Loucy (cell line): ENCODE results near the gene ACVR2B.

ENCODE experiments used
- H2AFZ ChIP-seq: fragments of 200-600 bp; sonication (generic); 2 replicates; pipeline ENCODE4 v1.6.0; 2016; ENCODE audit warnings: antibody characterized with exemption, mild to moderate bottlenecking, low read length, moderate library complexity
- H3F3A ChIP-seq: fragments of 200-600 bp; 2 replicates; pipeline ENCODE4 v1.6.0; 2016; ENCODE audit warnings: antibody characterized with exemption, low read depth, mild to moderate bottlenecking
- H3K27me3 ChIP-seq: fragments of 200-600 bp; sonication (generic); 2 replicates; pipeline ENCODE4 v1.6.1; 2014; ENCODE audit warnings: low read length, mild to moderate bottlenecking; ENCODE audit not compliant: insufficient read depth, poor library complexity, severe bottlenecking
- H3K36me3 ChIP-seq: fragments of 200-600 bp; sonication (generic); 2 replicates; pipeline ENCODE4 v1.6.1; 2016; ENCODE audit warnings: low read length; ENCODE audit not compliant: insufficient read depth
- H3K4me1 ChIP-seq: fragments of 200-600 bp; sonication (generic); 2 replicates; pipeline ENCODE4 v1.5.1; 2014; ENCODE audit warnings: low read length, mild to moderate bottlenecking; ENCODE audit not compliant: insufficient read depth, poor library complexity, severe bottlenecking
- H3K4me2 ChIP-seq: fragments of 200-600 bp; sonication (generic); 2 replicates; pipeline ENCODE4 v1.6.0; 2014; ENCODE audit warnings: antibody characterized with exemption, low read length, low read depth, mild to moderate bottlenecking; ENCODE audit not compliant: poor library complexity, severe bottlenecking
- H3K4me3 ChIP-seq: fragments of 200-600 bp; sonication (generic); 2 replicates; pipeline ENCODE4 v1.5.1; 2014; ENCODE audit warnings: low read length, mild to moderate bottlenecking, mixed read lengths; ENCODE audit not compliant: poor library complexity, severe bottlenecking
- H3K79me2 ChIP-seq: fragments of 200-600 bp; sonication (generic); 2 replicates; pipeline ENCODE4 v1.6.1; 2014; ENCODE audit warnings: low read length; ENCODE audit not compliant: insufficient read depth
- H3K9ac ChIP-seq: fragments of 200-600 bp; sonication (generic); 2 replicates; pipeline ENCODE4 v1.6.0; 2014; ENCODE audit warnings: mild to moderate bottlenecking, low read depth, low read length, moderate library complexity; ENCODE audit not compliant: poor library complexity, severe bottlenecking
- H3K9me2 ChIP-seq: fragments of 200-600 bp; sonication (generic); replicated peaks from 2 replicates; pipeline ENCODE4 v1.6.1; 2016; ENCODE audit warnings: low read depth, low read length, mixed read lengths
- H3K9me3 ChIP-seq: fragments of 200-600 bp; sonication (generic); 2 replicates; pipeline ENCODE4 v1.6.1; 2014; ENCODE audit warnings: mild to moderate bottlenecking, antibody characterized with exemption, low read length, low read depth; ENCODE audit not compliant: insufficient read depth
- H4K20me1 ChIP-seq: fragments of 200-600 bp; sonication (generic); 2 replicates; pipeline ENCODE4 v1.6.0; 2014; ENCODE audit warnings: antibody characterized with exemption, low read length, mild to moderate bottlenecking; ENCODE audit not compliant: insufficient read depth, poor library complexity, severe bottlenecking
- EZH2phosphoT487 ChIP-seq: fragments of 200-600 bp; IDR thresholded peaks from 2 replicates; pipeline ENCODE4 v1.6.1; 2018; ENCODE audit warnings: antibody characterized with exemption, mild to moderate bottlenecking, moderate library complexity, borderline replicate concordance
- TF ChIP-seq, protein P1 (sequence below): fragments of 200-600 bp; sonication (generic); conservative IDR thresholded peaks from 2 replicates; pipeline ENCODE4 v1.5.1; 2014; ENCODE audit warnings: mild to moderate bottlenecking, antibody characterized with exemption, low read length

The ACVR2B gene

DNA sequence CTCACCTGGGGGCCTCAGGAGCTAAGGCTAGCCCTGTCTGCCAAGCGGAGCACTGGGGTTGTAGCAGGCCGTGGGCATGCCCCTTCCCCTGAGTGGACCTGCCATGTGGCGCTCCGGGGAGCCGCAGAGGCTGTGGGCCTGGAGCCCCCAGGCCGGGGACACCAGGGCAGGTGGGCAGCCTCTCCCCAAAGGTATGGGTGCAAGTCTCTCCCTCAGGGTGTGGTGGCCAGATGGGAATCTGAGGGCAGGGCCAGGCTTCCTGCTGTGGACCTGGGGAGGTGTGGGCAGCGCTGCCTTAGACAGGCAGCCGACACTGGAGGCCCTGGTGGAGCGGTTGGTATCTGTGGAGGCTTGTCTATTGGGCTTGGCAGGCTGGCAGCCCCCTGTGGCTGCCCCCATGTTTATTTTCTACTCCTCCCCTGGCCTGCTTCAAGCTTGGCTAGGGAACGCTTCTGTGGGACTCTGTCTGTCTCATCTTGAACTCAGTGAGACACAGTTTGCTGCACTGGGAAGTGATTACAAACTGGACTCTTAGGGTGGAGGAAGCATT is 5.9 kb downstream of the ACVR2B start:
- no peak overlapping the region for H3K4me3 ChIP-seq

DNA sequence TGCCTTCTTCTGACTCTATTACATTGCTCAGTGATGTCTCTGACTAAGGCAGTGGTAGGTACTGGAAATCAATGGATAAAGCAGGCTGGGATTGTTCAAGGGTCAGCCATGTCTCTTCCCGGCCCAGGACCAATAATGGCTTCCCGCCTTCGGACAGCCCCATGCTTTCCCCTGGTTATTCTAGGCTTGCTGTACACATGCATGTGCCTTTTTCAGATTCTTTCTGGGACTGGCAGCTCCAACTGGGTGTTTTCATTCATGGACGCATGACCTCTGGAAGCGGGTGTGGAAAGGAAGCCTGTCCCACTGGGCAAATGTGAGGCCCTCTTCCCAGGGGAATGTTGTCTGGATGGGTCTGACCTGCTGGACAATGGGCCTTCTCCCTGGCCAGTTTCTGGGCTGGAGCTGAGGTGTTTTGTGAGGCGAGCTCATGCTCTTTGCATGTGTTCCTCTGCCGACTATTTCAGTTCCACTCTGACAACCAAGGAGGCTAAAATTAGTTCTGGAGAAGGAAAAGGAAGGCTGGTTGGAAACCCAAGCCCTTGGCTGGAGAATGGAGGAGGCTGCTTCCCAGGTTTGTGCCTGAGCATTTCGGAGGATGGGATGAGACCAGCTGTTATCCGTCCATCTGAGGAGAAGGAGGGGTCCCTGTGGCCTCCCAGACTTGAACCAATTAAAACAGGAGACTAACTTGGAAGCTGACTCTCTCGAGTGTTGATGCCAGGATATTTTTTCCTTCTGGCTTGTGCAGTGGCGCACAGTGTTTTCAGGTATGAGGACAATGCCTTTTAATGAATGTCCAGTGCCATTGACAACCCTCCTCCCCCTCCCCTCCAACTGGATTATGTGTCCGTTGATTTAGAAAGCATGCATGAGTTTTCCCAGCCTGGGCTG is 6.9 kb downstream of the ACVR2B start:
- no peaks in the 10 kb centered on the region for H3K36me3 ChIP-seq
- no peaks in the 10 kb centered on the region for H3K9me3 ChIP-seq
- no peaks in the 10 kb centered on the region for H3K27me3 ChIP-seq
- H3K79me2 ChIP-seq: peaks cover 41% of the 10 kb centered on the region
- no peak overlapping the region for H3K9ac ChIP-seq
- H3K9me2 ChIP-seq: no peaks in the 10 kb centered on the region
- no peaks in the 10 kb centered on the region for H3F3A ChIP-seq
- peaks cover 10% of the 10 kb centered on the region for H4K20me1 ChIP-seq
- H3K4me1 ChIP-seq: peaks cover 22% of the 10 kb centered on the region
- no peak overlapping the region for H2AFZ ChIP-seq
- TF ChIP-seq, protein P1, sequence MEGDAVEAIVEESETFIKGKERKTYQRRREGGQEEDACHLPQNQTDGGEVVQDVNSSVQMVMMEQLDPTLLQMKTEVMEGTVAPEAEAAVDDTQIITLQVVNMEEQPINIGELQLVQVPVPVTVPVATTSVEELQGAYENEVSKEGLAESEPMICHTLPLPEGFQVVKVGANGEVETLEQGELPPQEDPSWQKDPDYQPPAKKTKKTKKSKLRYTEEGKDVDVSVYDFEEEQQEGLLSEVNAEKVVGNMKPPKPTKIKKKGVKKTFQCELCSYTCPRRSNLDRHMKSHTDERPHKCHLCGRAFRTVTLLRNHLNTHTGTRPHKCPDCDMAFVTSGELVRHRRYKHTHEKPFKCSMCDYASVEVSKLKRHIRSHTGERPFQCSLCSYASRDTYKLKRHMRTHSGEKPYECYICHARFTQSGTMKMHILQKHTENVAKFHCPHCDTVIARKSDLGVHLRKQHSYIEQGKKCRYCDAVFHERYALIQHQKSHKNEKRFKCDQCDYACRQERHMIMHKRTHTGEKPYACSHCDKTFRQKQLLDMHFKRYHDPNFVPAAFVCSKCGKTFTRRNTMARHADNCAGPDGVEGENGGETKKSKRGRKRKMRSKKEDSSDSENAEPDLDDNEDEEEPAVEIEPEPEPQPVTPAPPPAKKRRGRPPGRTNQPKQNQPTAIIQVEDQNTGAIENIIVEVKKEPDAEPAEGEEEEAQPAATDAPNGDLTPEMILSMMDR: no peak
- TF ChIP-seq EZH2phosphoT487: no peak
- H3K4me3 ChIP-seq: no peak overlapping the region
- H3K4me2 ChIP-seq: no peak overlapping the region

More for the DNA sequence above, 5.9 kb downstream of the ACVR2B start:
- H3K36me3 ChIP-seq: no peaks in the 10 kb centered on the region
- H2AFZ ChIP-seq: no peak overlapping the region
- H3K27me3 ChIP-seq: peaks cover 8% of the 10 kb centered on the region
- H3K9me3 ChIP-seq: no peaks in the 10 kb centered on the region
- peaks cover 52% of the 10 kb centered on the region for H3K79me2 ChIP-seq
- no peaks in the 10 kb centered on the region for H3K9me2 ChIP-seq
- no peaks in the 10 kb centered on the region for H3F3A ChIP-seq
- no peak overlapping the region for H3K4me2 ChIP-seq
- H3K4me1 ChIP-seq: peaks cover 27% of the 10 kb centered on the region
- no peak for TF ChIP-seq EZH2phosphoT487
- TF ChIP-seq, protein P1: no peak
- peaks cover 10% of the 10 kb centered on the region for H4K20me1 ChIP-seq
- H3K9ac ChIP-seq: no peak overlapping the region

DNA sequence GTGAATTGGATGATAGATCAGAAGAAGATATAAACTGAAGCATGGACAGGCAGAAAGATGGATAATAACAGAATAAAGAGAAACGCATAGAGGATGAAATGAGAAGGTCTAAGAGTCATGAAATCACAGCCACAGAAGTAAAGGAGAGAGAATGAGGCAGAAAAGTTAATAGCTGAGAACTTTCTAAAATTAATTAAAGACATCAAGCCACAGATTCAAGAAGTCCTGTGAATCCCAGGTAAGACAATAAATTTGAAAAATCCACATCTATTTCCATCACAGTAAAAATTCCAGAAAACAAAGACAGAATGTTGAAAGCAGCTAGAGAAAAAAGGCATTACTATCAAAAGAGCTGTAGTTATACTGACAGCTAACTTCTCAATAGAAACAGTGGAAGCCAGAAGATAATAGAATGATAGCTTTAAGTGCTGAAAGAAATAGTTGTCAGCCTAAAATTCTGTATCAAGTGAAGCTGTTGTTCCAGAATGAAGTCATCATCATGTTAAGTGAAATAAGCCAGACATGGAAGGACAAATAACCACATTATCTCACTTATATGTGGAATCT is 12.0 kb downstream of the ACVR2B start:
- H3K4me3 ChIP-seq: no peak overlapping the region
- no peak overlapping the region for H3K9ac ChIP-seq
- no peaks in the 10 kb centered on the region for H3K4me1 ChIP-seq
- no peaks in the 10 kb centered on the region for H3K36me3 ChIP-seq
- no peak overlapping the region for H3K4me2 ChIP-seq
- no peak for TF ChIP-seq EZH2phosphoT487
- TF ChIP-seq, protein P1: no peak
- H3K27me3 ChIP-seq: no peaks in the 10 kb centered on the region
- no peak overlapping the region for H2AFZ ChIP-seq
- peaks cover 14% of the 10 kb centered on the region; the same call in 1 of the 2 replicates for H3K9me3 ChIP-seq
- H3K79me2 ChIP-seq: peaks cover 15% of the 10 kb centered on the region; the same call in 1 of the 2 replicates
- H3K9me2 ChIP-seq: no peaks in the 10 kb centered on the region
- H3F3A ChIP-seq: no peaks in the 10 kb centered on the region
- no peaks in the 10 kb centered on the region for H4K20me1 ChIP-seq
